GM18873 (cell line): ENCODE results near the gene FDPS.
A peak's percentile ranks its signal among the peaks of the same experiment; 100 is the strongest.
"Not testable (repeated sequence)": the region's sequence is repeated elsewhere in the genome, so short reads cannot be mapped to it uniquely, and the experiment has no call there.

Experiments
- ATAC-seq: cut with Tn5 transposase; IDR thresholded peaks from one replicate; pipeline ENCODE4 v1.9.1; 2021; ENCODE audit warnings: mild to moderate bottlenecking, moderate library complexity, moderate number of reproducible peaks; ENCODE audit not compliant: unreplicated experiment, low FRiP score

Gene FDPS

DNA sequence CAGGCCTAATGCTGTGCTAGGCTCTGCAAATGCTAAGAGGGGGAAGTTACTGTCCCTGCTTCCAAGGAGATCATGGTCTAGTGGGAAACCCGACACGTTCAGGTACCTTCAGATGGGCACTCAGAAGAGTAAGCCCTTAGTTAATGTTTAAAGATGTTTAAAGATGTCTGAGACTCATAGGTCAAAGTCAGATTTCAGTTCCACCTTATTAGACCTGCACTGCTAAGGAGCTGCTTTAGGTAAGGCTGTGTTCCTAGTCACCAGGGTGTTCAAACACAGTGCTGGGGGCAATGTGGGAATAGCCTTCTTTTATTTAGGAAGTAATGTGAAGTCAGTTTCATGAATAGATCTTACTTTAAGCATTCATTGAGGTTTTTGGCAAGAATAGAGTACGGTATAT, 8.3 kb downstream of the FDPS start:
- ATAC-seq, result no peak

DNA sequence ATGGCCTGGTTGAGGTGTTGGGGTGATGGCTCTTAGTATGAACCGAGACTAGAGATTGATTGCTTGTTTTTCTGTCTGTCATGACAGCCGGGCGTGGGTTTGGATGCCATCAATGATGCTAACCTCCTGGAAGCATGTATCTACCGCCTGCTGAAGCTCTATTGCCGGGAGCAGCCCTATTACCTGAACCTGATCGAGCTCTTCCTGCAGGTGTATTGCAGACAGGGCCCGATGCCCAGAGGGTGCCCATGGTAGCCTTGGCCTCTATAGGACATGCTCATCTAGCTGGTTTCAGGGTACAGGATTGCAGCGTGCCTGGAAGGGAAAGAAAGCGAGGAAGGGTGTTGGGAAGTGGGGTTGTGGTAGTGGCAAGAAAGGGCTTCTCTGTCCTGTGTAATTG, 9.4 kb downstream of the FDPS start:
- no peak for ATAC-seq

DNA sequence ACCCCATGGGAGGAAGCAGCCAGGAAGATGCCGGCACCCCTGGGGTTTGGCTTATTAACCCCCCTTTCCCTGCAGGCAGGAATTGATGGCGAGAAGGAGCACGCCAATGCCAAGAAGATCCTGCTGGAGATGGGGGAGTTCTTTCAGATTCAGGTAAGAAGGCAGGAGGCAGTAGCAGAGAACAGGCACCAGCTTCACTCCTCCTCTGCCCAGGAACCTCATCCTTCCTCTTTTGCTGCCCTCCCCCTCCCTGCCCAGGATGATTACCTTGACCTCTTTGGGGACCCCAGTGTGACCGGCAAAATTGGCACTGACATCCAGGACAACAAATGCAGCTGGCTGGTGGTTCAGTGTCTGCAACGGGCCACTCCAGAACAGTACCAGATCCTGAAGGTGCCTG, 10.9 kb downstream of the FDPS start:
- ATAC-seq, result no peak

DNA sequence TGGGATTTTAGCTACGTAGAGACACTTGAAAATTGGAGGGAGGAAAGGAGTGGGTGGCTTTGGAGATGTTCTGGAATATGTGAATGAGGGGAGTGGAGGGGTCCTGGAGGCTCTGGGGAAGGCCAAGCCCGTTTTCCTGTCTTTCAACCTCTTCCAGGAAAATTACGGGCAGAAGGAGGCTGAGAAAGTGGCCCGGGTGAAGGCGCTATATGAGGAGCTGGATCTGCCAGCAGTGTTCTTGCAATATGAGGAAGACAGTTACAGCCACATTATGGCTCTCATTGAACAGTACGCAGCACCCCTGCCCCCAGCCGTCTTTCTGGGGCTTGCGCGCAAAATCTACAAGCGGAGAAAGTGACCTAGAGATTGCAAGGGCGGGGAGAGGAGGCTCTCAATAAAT, 11.6 kb downstream of the FDPS start:
- no peak for ATAC-seq

DNA sequence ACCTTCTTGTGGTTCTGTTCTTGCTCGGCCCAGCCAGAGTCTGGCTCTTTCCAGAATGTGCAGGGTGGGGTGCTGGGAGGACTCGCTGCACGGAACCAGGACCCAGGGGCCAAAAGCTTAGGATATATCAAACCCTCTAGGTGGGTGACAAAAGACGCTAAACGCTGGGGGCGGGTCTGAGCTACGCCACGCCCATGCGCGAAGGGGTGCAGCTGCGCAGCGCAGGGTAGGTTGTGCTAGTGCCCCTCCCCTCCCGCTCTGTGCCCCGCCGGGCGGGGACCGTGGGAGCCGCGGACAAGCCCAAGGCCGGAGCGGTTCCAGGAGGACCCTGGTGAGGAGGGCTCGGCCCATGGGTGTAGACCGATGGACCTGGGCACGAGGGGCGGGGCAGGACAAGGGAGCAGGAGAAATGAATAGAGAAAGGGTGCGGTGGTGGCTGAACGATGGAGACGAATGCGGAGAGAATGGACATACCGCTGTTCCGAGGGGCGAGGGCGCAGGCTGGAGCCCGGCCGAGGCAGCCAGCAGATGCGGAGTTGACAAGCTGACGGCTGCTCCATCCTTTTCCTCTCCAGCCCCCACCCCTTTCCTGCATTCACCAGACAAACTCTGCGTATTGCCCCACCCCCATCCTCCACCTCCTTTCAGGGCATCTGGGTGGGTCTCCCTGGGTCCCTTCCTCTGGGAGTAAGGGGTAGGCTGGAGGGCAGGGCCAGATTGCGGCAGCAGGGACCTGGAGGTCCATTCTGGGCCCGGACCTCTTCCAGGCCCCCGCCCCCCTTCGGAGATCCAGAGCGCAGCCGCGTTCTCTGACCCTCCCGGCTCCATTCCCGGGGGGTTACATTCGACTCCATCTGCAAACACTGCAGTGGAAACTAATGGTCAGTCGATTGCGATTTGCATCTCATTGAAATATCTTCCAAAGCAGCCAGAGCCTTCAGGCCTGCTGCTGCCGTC, 12.3 kb downstream of the FDPS start, which contains the start of gene RUSC1:
Gene RUSC1, plus strand, starts transcription at position 234 of the 957 bp plus-strand sequence. CDS start 880 bp downstream, outside the sequence.
- ATAC-seq, result no peak

DNA sequence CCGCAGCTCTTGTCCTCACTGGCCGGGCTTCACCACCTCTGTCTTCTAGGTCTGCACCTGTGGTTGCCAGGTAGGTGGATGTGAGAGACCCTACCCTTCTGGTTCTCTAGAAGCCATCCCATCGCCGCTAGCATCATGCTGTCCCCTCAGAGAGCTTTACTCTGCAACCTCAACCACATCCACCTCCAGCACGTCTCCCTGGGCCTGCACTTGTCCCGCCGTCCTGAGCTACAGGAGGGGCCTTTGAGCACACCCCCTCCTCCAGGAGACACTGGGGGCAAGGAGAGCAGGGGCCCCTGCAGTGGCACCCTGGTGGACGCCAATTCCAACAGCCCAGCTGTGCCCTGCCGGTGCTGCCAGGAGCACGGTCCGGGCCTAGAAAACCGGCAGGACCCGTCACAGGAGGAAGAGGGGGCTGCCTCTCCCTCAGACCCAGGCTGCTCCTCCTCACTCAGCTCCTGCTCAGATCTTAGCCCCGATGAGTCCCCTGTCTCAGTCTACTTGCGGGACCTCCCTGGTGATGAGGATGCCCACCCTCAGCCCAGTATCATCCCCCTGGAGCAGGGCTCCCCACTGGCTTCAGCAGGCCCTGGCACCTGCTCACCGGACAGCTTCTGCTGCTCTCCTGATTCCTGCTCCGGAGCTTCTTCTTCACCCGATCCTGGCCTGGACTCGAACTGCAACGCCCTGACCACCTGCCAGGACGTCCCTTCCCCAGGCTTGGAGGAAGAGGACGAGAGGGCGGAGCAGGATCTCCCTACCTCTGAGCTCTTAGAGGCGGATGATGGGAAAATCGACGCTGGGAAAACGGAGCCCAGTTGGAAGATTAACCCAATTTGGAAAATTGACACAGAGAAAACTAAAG, 13.2 kb downstream of the FDPS start:
- no peak for ATAC-seq

DNA sequence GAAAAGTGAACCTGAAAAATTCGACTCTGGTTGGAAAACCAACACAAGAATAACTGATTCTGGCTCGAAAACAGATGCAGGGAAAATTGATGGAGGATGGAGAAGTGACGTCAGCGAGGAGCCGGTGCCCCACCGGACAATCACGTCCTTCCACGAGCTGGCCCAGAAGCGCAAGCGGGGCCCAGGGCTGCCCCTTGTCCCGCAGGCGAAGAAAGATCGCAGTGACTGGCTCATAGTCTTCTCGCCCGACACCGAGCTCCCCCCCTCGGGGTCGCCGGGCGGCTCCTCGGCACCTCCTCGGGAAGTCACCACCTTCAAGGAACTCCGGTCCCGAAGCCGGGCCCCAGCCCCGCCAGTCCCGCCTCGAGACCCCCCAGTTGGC, 13.9 kb downstream of the FDPS start:
- ATAC-seq, result no peak

DNA sequence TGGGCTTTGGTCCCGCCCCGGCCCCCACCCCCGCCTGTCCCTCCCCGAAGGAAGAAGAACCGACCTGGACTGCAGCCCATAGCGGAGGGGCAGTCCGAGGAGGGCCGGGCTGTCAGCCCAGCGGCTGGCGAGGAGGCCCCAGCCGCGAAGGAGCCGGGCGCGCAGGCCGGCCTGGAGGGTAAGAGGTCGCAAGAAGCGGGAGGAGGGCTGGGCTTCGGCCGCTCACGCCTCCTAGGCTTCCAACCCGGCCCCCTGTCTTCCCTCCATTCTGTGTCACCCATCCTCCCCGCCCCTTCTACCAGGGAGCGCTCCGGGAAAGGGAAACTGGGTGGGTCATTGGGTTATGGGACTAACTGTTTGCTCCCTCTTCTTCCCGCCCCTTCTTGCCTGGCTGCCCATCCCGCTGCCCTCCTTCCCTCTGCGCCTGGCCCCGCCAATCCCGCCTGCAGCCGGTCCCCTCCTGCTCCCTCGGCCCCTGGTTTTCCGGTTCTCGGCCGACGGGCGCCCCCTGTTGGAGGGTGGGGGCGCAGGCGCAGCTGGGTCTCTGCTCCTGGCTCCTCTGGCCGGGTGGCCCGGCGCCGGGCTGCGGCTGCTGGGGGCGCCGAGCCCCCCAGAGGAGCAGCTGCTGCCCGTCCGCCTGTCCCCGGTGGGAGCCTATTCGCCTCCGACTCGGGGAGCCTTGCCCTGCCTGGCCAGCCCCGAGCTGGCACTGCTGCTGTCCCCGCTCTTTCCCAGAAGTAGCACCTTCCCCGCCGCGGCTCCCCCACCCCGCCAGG, 14.5 kb downstream of the FDPS start:
- no peak for ATAC-seq

DNA sequence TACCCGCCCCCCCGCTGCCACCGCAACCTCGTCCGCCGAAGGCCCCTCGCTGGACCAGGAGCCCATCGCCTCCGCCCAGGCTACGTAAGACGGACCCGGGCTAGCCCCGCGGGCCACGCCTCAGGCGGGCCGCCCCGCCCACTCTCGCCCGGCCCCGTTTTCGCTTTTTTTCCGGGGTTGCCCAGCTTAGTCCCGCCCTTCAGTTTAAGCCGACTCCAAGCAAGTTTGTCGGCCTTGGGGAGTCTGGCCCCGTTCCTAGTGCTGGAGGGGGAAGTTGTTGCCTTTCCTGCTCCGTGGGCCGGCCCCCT, 15.0 kb downstream of the FDPS start:
- ATAC-seq, result peak; percentile 10

DNA sequence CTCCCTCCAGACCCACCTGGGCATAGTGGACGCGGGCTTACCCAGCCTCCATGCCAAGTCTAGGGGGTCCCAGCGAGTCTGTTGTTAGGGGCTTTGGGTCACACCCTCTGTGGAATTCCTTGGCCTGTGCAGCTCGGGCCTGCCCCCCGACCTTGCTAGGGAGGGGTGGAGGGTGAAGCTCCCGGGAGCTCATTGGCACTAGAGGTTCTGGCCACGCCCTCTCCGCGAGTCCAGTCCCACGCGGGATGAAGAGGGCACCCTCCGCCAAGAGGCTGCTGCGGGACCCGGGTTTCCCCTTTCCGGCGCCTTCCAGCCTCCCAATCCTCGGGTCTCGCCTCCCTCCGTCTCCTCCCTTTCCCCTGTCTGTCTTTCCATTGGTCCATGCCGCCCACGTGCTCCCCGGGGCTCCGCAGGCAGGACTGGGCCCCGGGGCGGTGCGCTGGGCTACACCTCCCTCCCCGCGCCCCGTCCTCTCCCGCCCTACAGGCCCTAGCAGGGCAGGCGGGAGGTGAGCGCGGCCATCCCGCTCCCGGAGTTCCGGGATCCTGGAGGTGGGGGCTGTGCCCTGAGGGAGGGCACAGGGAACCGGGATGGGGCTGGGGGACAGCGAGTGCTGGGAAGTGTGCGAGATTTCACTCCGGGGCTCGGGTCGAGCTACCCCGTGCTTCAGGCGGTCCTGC, 15.5 kb downstream of the FDPS start:
- peak; percentile 70 for ATAC-seq

DNA sequence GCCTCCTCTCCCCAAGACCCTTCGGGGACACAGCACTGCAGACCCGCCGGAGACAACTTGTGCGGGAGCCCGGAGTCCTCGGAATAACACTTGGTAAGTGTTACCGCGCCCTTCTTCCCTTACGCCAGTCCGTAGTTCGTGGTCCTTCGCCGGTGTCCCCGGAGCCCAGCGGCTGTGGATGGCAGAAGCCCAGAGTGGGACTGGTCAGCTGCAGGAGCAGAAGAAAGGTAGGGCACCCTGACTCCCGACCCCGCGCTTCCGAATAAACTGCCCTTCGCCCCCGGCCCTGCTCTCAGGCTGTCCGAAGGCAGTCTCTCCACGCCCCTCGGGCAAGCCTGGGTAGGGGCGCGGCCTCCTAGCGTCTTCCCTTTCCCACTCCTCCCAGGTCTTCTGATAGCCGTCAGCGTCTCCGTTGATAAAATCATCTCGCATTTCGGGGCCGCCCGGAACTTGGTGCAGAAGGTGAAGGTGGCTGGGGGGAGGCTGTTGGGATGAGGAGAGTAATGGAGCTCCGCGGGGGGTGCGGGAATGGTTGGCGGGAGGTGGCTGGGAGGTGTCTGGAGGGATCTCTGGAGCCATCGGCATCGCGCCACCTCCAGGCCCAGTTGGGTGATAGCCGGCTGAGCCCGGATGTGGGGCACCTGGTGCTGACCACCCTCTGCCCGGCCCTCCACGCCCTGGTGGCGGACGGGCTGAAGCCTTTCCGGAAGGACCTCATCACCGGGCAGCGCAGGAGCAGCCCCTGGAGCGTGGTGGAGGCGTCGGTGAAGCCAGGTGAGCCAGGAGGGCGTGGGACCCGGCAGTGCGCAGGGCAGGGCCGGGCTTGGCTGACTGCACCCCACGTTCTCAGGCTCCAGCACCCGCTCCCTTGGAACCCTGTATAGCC, 16.3 kb downstream of the FDPS start:
- no peak for ATAC-seq

DNA sequence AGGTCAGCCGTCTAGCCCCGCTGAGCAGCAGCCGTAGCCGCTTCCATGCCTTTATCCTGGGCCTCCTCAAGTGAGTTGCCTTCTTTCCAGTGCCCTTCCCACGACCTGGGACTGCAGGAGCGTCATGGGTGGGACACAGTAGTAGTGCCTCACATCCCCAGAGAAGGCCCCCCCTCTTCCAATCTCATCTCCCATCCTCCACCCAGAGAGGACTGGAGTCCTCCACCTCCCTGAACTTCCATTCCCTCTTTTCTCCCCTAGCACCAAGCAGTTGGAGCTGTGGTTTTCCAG, 16.9 kb downstream of the FDPS start:
- ATAC-seq, result no peak

DNA sequence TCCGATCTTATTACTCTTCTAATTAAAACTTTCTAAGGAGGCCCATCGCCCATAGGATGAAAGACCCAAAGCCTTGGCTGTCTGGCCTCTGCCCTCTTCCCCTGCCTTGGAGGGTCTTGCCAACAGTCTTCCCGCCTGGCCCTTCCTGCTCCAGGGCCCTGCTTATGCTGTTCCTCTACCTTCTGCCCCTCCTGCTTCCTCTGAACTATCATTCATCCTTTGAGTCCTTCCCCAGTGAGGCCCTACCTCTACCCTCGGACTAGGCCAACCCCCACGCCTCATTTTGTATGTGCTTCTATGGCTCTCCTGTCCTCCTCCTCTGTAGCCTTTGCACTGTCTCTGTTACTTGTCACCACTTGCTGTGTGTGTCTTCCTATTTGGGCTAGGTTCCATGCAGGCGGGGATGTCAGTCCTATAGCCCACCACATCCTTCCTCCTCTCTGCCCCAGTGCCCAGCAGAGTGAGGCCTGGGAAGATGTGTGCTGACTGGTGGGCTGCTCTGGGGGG, 17.4 kb downstream of the FDPS start:
- ATAC-seq, result no peak

DNA sequence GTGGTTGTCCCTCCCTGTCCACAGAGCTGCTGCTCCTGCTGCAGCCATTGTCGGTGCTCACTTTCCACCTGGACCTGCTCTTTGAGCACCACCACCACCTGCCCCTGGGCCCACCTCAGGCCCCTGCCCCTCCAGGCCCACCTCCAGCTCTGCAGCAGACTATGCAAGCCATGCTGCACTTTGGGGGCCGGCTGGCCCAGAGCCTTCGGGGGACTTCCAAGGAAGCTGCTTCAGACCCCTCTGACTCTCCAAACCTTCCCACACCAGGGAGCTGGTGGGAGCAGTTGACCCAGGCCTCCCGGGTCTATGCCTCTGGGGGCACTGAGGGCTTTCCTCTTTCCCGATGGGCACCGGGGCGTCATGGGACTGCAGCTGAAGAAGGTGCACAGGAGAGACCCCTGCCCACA, 18.0 kb downstream of the FDPS start:
- no peak for ATAC-seq

DNA sequence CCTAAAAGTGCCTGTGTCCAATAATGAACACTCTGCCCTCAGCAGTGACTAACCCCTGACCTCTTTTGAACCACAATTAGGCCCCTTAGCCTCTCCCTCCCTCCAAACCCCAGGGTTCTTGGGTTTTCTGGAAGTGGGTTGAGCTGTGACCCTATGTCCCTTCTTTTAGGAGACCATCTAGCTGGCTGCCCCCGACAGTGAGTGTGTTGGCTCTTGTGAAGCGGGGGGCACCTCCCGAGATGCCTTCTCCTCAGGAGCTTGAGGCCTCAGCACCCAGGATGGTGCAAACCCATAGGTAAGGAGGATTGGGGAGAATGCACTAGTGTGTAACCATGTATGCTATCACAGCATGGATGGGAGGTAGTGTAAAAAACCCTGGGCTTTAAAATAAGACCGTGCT, 19.3 kb downstream of the FDPS start:
- ATAC-seq, result no peak

DNA sequence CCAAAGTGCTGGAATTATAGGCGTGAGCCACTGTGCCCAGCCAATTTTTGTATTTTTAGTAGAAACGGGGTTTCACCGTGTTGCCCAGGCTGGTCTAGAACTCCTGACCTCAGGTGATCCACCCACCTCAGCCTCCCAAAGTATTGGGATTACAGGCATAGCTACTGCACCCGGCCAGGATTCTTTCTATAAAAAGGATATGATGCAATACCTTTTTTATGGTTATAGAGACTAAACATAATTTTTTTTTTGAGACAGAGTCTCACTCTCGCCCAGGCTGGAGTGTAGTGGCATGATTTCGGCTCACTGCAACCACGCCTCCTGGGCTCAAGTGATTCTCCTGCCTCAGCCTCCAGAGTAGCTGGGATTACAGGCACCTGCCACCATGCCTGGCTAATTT, 20.2 kb downstream of the FDPS start:
- not testable (repeated sequence) for ATAC-seq

DNA sequence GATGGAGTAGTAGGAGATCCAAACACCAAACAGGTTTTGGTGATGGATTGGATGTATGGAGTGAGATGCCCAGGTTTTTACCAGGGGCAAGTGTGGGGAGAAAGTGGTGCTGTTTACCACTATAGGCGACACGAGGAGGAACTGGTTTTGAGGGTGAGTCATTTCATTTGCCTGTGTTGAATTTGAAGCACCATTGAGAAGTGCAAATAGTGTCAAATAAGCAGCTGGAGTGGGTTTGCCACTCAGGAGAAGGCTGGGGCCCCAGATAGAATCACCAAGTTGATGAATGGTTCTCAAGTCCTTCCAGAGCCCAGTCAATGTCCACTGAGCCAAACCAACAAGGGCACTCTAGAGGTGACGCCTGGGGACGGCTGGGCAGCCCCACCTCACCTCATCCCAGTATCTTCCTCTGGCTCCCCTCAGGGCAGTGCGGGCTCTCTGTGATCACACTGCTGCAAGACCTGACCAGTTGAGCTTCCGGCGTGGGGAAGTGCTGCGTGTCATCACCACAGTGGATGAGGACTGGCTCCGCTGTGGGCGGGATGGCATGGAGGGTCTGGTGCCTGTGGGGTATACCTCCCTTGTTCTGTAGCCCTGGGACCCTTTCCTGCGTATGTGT, 21.4 kb downstream of the FDPS start:
- ATAC-seq, result no peak

DNA sequence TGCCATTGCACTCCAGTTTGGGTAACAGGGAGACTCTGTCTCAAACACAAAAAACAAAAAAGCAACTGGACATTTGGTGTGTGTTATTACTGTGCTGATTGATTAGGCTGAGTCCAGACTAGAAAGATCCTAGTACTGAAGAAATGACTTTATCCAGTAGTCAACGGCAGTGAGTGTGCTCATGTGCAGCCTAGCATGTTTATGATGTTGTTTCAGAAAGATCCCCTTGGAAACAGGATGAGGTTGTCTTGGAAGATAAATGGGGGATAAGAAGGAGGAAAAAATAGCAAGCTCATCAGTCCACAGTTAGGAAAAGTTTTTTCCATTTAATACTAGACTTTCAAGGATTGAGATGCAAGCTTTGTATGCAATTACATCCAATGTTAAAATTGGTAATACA, 26.3 kb downstream of the FDPS start:
- ATAC-seq, result no peak
